NT2/D1 (cell line): ENCODE data around the gene BCAN.

ENCODE experiments used
- YY1 ChIP-seq: IDR thresholded peaks from 2 replicates; pipeline ENCODE4 v1.6.1; 2011; ENCODE audit not compliant: insufficient read length, insufficient read depth
- ZNF274 ChIP-seq: IDR thresholded peaks from 2 replicates; pipeline ENCODE4 v1.6.1; 2011; ENCODE audit warnings: mild to moderate bottlenecking, low read depth, low read length

DNA sequence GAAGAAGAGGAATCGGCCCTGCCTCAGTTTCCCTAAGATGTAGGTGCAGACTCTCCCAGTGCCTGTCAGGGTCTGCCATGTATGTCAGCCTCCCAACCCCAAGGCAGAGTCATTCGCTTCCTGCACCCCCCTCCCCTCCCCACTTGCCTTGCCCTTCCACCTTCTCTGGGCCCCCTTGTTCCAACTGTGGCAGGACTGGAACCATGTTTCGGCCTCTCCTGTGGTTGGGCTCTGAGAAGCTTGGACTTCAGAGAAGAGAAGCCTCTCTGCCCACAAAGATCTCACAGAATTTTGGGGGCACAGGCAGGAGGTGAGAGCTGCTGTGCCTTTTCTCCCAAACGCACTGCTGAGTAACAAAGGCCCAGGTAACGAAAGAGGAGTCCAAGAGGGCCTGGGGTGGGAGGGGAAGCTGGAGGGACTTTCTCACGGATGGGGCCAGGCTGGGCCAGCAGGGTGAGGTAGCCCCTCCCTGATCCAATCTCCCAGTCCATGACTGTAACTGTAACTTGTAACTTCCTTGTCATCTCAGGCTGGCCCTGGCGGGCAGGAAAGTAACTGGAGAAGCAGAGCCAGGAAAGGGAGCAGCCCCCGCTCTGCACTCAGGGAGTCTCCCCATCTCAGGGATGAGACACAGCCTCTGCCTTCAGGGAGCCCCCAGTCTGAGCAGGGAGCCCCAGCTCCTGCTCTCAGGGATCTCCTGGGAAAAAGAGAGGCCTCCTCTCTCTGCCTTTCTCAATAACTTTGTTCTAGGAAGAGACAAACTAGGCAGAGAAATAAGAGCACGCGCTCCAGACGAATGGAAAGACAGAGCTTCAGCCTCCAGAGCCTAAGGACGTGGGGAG, 52.2 kb downstream of the BCAN start:
- TF ChIP-seq YY1 (no peak), ZNF274 (no peak)
